ENCODE results near the gene BTBD2.

The BTBD2 gene

GRCh38 chr19:1936916-1937610 lies 78.5 kb downstream of the BTBD2 start:
- no peak for DNase-seq

GRCh38 chr19:1936430-1936829 lies 79.1 kb downstream of the BTBD2 start:
- no peak for DNase-seq

- DNase-seq: no peak
Observed at GRCh38 chr19:1935484-1936208, 79.9 kb downstream of the BTBD2 start.

Data from stimulated activated CD4-positive, alpha-beta T cell treated with anti-CD3 and anti-CD28 coated beads, Interleukin-2, amount 100 ng/mL, for 48 hours (primary cell).